OCI-LY3 (cell line): ENCODE results near the gene SRR.

Source experiments
- H2AFZ ChIP-seq: fragments of 200-600, 300-600 bp; shearing (Covaris generic); 2 replicates; pipeline ENCODE4 v1.6.0; 2014; ENCODE audit warnings: antibody characterized with exemption, low read depth, low read length
- H3K27ac ChIP-seq: fragments of 200-600, 300-600 bp; sonication (generic); 2 replicates; pipeline ENCODE4 v1.5.1; 2014; ENCODE audit warnings: mild to moderate bottlenecking, low read length, moderate library complexity, mixed read lengths
- H3K27me3 ChIP-seq: fragments of 200-600, 300-600 bp; sonication (generic); 2 replicates; pipeline ENCODE4 v1.6.1; 2014; ENCODE audit warnings: low read depth, low read length, mixed read lengths
- H3K36me3 ChIP-seq: fragments of 200-600, 300-600 bp; sonication (generic); replicated peaks from 2 replicates; pipeline ENCODE3; 2014; ENCODE audit warnings: low read depth, low read length, mixed read lengths
- H3K4me1 ChIP-seq: fragments of 300-600, 200-600 bp; sonication (generic); 2 replicates; pipeline ENCODE4 v1.6.1; 2014; ENCODE audit warnings: low read length, mixed read lengths
- H3K4me2 ChIP-seq: fragments of 200-600, 300-600 bp; sonication (generic); 2 replicates; pipeline ENCODE4 v1.6.1; 2014; ENCODE audit warnings: low read length, mixed read lengths
- H3K4me3 ChIP-seq: fragments of 300-600, 200-600 bp; sonication (generic); 2 replicates; pipeline ENCODE4 v1.5.1; 2014; ENCODE audit warnings: antibody characterized with exemption, mild to moderate bottlenecking, low read length, moderate library complexity
- H3K79me2 ChIP-seq: fragments of 300-600, 200-600 bp; shearing (Covaris generic); 2 replicates; pipeline ENCODE4 v1.6.1; 2014; ENCODE audit warnings: mild to moderate bottlenecking, low read length, mixed read lengths
- H3K9ac ChIP-seq: fragments of 300-600, 200-600 bp; shearing (Covaris generic); 2 replicates; pipeline ENCODE4 v1.6.0; 2014; ENCODE audit warnings: mild to moderate bottlenecking, low read length, moderate library complexity
- H3K9me3 ChIP-seq: fragments of 200-600, 300-600 bp; shearing (Covaris generic); 2 replicates; pipeline ENCODE4 v1.6.1; 2014; ENCODE audit warnings: low read length, mixed read lengths; ENCODE audit not compliant: insufficient read depth
- H4K20me1 ChIP-seq: fragments of 200-600, 300-600 bp; sonication (generic); 2 replicates; pipeline ENCODE4 v1.6.1; 2016; ENCODE audit warnings: low read length, mixed read lengths; ENCODE audit not compliant: insufficient read depth
- EZH2phosphoT487 ChIP-seq: fragments of 200-600 bp; shearing (Covaris generic); IDR thresholded peaks from 2 replicates; pipeline ENCODE4 v1.6.1; 2018; ENCODE audit warnings: antibody characterized with exemption, mixed run types, low read depth
- TF ChIP-seq, protein P1 (sequence below): fragments of 200-600, 300-600 bp; sonication (generic); IDR thresholded peaks from 2 replicates; pipeline ENCODE4 v1.5.1; 2014; ENCODE audit warnings: antibody characterized with exemption, low read length, low read depth

Gene SRR

DNA sequence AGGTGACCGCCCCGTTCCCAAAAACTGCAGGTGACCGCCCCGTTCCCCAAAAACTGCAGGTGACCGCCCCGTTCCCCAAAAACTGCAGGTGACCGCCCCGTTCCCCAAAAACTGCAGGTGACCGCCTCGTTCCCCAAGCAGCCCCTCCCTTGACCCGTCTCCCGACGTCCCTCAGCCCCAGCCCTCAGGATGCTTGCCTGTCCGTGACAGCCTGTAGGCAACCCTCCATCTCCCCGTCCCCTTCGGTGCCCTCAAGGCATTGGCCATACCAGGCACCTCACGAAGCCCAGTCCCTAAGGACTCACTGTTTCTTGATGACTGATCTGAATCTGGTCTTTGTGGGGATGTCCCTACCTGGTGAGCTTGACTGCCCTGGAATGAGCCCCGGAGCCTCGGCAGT, 58.7 kb downstream of the SRR start:
- Histone ChIP-seq H2AFZ (no peak overlapping the region), H3K9me3 (no peaks in the 10 kb centered on the region), H3K27ac (no peak overlapping the region), H3K9ac (no peak overlapping the region), H3K79me2 (no peaks in the 10 kb centered on the region), H3K36me3 (no peaks in the 10 kb centered on the region), H3K4me3 (no peak overlapping the region), H3K27me3 (no peaks in the 10 kb centered on the region), H4K20me1 (no peaks in the 10 kb centered on the region), H3K4me2 (no peak overlapping the region), H3K4me1 (no peaks in the 10 kb centered on the region)
- TF ChIP-seq, protein P1, sequence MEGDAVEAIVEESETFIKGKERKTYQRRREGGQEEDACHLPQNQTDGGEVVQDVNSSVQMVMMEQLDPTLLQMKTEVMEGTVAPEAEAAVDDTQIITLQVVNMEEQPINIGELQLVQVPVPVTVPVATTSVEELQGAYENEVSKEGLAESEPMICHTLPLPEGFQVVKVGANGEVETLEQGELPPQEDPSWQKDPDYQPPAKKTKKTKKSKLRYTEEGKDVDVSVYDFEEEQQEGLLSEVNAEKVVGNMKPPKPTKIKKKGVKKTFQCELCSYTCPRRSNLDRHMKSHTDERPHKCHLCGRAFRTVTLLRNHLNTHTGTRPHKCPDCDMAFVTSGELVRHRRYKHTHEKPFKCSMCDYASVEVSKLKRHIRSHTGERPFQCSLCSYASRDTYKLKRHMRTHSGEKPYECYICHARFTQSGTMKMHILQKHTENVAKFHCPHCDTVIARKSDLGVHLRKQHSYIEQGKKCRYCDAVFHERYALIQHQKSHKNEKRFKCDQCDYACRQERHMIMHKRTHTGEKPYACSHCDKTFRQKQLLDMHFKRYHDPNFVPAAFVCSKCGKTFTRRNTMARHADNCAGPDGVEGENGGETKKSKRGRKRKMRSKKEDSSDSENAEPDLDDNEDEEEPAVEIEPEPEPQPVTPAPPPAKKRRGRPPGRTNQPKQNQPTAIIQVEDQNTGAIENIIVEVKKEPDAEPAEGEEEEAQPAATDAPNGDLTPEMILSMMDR: no peak
- no peak for TF ChIP-seq EZH2phosphoT487

DNA sequence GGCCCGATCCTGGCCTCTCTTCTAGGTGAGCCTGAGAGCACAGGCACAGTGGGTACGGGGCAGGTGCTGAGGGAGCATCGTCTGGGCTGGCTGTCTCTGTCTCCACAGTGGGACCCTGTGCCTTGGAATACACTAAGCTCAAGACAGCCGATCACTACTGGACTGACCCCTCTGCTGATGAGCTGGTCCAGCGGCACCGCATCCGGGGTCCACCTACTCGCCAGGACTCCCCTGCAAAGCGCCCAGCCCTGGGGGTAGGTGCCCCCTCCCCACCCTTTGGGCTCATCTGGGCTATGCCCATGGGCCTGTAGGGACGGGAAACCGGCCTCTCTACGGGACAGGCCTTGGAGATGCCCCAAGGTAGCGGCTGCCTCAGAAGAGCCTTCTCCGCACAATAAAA, 59.1 kb downstream of the SRR start:
- H4K20me1 ChIP-seq: no peaks in the 10 kb centered on the region
- H3K4me1 ChIP-seq: no peaks in the 10 kb centered on the region
- no peaks in the 10 kb centered on the region for H3K79me2 ChIP-seq
- no peaks in the 10 kb centered on the region for H3K9me3 ChIP-seq
- no peak overlapping the region for H3K4me2 ChIP-seq
- H2AFZ ChIP-seq: no peak overlapping the region
- H3K9ac ChIP-seq: no peak overlapping the region
- no peak overlapping the region for H3K27ac ChIP-seq
- H3K27me3 ChIP-seq: no peaks in the 10 kb centered on the region
- no peak overlapping the region for H3K4me3 ChIP-seq
- no peak for TF ChIP-seq EZH2phosphoT487
- TF ChIP-seq, protein P1: no peak
- no peaks in the 10 kb centered on the region for H3K36me3 ChIP-seq

DNA sequence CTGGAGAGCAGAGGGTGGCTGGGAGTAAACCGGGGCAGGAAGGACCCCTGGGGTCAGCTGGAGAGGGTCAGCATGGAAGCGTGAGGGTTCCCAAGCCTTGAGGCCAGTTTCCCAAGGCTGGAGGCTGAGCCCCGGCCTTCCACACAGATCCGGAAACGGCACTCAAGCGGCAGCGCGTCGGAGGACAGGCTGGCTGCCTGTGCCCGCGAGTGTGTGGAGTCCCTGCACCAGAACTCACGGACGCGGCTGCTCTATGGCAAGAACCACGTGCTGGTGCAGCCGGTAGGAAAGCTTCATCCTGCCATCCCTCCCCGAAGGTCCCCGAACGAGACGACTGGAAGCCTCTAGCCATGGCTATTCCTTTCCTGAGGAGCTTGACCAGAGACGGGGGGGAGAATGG, 59.6 kb downstream of the SRR start:
- Histone ChIP-seq H2AFZ (no peak overlapping the region), H3K4me2 (no peak overlapping the region), H3K36me3 (no peaks in the 10 kb centered on the region)

DNA sequence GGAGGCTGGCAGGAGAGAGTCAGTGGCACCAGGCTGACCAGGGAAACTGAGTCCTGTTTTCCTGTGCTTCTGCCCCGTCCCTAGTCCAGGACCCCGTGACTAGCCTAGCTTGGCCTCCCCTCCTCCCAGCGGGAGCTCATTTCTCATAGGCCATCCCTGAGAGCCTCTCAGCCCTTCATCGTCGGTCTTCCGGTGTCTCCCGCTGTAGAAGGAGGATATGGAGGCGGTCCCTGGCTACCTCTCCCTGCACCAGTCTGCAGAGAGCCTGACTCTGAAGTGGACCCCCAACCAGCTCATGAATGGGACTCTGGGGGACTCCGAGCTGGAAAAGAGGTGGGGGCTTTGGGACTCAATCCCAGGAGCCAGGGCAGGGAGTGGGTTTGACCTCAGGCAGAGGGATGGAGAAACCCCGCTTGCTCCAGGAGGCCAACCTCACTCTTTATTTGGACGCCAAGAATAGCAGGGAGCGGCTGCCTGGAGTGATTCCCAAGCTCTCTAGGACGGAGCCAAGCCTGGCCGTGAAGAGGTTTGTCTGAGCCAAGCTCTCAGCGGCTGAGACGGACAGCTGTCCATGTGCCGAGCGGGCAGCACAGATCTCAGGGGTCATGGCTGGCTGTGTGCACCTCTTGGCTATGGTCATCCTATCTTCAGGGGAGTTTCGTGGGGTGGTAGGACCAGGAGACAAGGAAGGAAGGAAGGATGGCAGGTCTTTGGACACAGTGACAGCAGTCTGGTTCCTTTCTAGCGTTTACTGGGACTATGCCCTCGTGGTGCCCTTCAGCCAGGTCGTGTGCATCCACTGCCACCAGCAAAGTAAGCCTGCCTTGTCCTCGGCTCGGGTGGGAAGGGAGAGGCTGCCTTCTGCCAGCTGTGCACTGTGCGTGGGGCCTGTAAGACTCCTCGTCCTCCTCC, 60.4 kb downstream of the SRR start:
- H3K79me2 ChIP-seq: no peaks in the 10 kb centered on the region
- TF ChIP-seq EZH2phosphoT487: no peak
- TF ChIP-seq, protein P1: no peak
- no peak overlapping the region for H3K27ac ChIP-seq
- H4K20me1 ChIP-seq: no peaks in the 10 kb centered on the region
- no peak overlapping the region for H3K4me2 ChIP-seq
- no peaks in the 10 kb centered on the region for H3K4me1 ChIP-seq
- H3K4me3 ChIP-seq: no peak overlapping the region
- no peaks in the 10 kb centered on the region for H3K27me3 ChIP-seq
- no peaks in the 10 kb centered on the region for H3K36me3 ChIP-seq
- no peak overlapping the region for H3K9ac ChIP-seq
- no peaks in the 10 kb centered on the region for H3K9me3 ChIP-seq
- H2AFZ ChIP-seq: no peak overlapping the region

More for the DNA sequence above, 59.6 kb downstream of the SRR start:
- no peaks in the 10 kb centered on the region for H3K4me1 ChIP-seq
- H4K20me1 ChIP-seq: no peaks in the 10 kb centered on the region
- H3K9ac ChIP-seq: no peak overlapping the region
- TF ChIP-seq, protein P1: no peak
- no peak for TF ChIP-seq EZH2phosphoT487
- H3K4me3 ChIP-seq: no peak overlapping the region
- H3K27me3 ChIP-seq: no peaks in the 10 kb centered on the region
- H3K9me3 ChIP-seq: no peaks in the 10 kb centered on the region
- H3K79me2 ChIP-seq: no peaks in the 10 kb centered on the region
- H3K27ac ChIP-seq: no peak overlapping the region
